Epithelial cell of proximal tubule (primary cell): ENCODE results near the gene CRNN. TPM values are rescaled to one million over a fixed set of nuclear protein-coding genes. Genes with fewer than 3 reads are reported as not detected.

Experiments
- DNase-seq: peaks from one replicate; pipeline ENCODE4 v3.0.0-alpha.2; 2011; ENCODE audit warnings: low read depth
- H3K4me3 ChIP-seq: 2 replicates; pipeline ENCODE4 v1.5.1; 2011; ENCODE audit warnings: low read depth, mild to moderate bottlenecking, low read length
- CTCF ChIP-seq: conservative IDR thresholded peaks from 2 replicates; pipeline ENCODE4 v1.5.1; 2012; ENCODE audit warnings: low read depth, mild to moderate bottlenecking, low read length
- total RNA-seq: library from RNA; depleted of rRNA; stranded (reverse); fragments of >200 nt; gene quantifications from 2 replicates; pipeline ENCODE4 v1.2.3, GENCODE V29; 2015

CRNN gene
- total RNA-seq, 1 donor from 2014 or later: not detected

GRCh38 chr1:152386940-152387339, 27.1 kb downstream of the CRNN start:
- no peak overlapping the region for H3K4me3 ChIP-seq
- no peak for TF ChIP-seq CTCF
- no peak for DNase-seq

- TF ChIP-seq CTCF: no peak
- H3K4me3 ChIP-seq: no peak overlapping the region
- DNase-seq: no peak
Measured at GRCh38 chr1:152380932-152381331, 33.1 kb downstream of the CRNN start.

- no peak for DNase-seq
- no peak overlapping the region for H3K4me3 ChIP-seq
- TF ChIP-seq CTCF: no peak
Measured at GRCh38 chr1:152374451-152374850, 39.6 kb downstream of the CRNN start.

- H3K4me3 ChIP-seq: no peak overlapping the region
- no peak for DNase-seq
- TF ChIP-seq CTCF: no peak
Measured at GRCh38 chr1:152372672-152373071, 41.4 kb downstream of the CRNN start.

DNA sequence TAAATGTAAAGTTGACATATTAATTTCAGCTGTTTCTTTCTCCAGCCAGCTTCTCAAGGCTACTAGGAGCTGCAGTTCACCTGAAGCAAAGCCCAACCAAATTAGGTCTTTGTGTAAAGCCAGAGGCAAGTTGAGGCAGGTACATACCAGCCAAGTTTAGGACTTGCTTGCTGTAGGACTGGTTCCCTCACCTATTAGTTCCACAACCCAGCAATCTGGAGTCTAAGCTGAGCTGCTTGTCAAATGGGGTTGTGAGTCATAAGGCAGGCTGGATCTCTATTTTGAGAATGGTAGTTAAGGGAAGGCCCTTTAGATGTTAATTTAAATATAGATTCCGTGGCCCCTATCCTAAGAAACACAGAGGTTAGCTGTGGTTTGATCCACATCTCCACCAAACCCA, 46.6 kb downstream of the CRNN start:
- TF ChIP-seq CTCF: no peak
- no peak for DNase-seq
- H3K4me3 ChIP-seq: no peak overlapping the region

DNA sequence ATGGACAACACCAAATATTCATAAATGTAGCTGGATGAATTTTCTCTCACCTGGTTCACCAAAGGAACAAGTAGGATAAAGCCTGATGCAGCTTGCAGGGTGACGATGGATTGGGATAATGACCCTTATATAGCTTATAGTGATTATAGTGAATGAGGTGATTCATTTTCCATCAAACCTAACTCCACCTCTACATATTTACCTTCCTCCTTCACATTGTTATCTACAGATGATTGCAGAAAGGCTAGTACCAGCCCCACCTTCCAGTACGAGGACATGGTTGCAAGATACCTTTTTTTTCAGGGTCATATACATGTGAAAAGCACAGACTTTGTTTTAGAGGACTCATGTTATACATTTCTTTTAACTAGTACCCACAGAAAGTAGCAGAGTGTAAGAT, 54.2 kb downstream of the CRNN start, which contains the start of gene FLG2:
Gene FLG2, minus strand, starts transcription at position 101 of the 400 bp plus-strand sequence. CDS start 1,122 bp downstream, outside the sequence.
- DNase-seq: no peak
- TF ChIP-seq CTCF: no peak
- H3K4me3 ChIP-seq: no peak within 1 kb of the TSS

Other genes starting within 250 kb of the CRNN start
- gene HRNR, start 190.1 kb downstream of the CRNN start, total RNA-seq: not detected in 2 replicates
- 0.07 TPM in 1 of 2 replicates, not detected in the other for gene FLG, start 89.0 kb downstream of the CRNN start, total RNA-seq
- gene FLG2, start 54.3 kb downstream of the CRNN start, total RNA-seq: not detected in 2 replicates
- gene LCE5A, start 96.5 kb upstream of the CRNN start, total RNA-seq: not detected in 2 replicates
- 0.40 TPM in 1 of 2 replicates, not detected in the other for gene CRCT1, start 100.2 kb upstream of the CRNN start, total RNA-seq
- gene LCE3E, start 152.5 kb upstream of the CRNN start, total RNA-seq: not detected in 2 replicates
- not detected in 2 replicates for gene LCE3D, start 166.3 kb upstream of the CRNN start, total RNA-seq
- not detected in 2 replicates for gene LCE3C, start 186.0 kb upstream of the CRNN start, total RNA-seq
- gene LCE3B, start 199.5 kb upstream of the CRNN start, total RNA-seq: not detected in 2 replicates
- gene LCE3A, start 208.8 kb upstream of the CRNN start, total RNA-seq: not detected in 2 replicates
- gene LCE2D, start 249.1 kb upstream of the CRNN start, total RNA-seq: not detected in 2 replicates